Heart right ventricle (tissue), 16 donors: ENCODE measurements around the gene PBRM1. TPM values are rescaled to one million over a fixed set of nuclear protein-coding genes. Genes with fewer than 3 reads are reported as not detected.

ENCODE experiments used
- ATAC-seq, 8 donors: fragments of 200-7000 bp; cut with Tn5 transposase; one replicate each; pipeline ENCODE4 v1.9.1; 2020; ENCODE audit warnings: mild to moderate bottlenecking in 8 of 8, moderate library complexity in 8 of 8, moderate number of reproducible peaks in 1 of 8
- DNase-seq, 2 donors: peaks; one replicate each; pipeline ENCODE4 v3.0.0-alpha.2; 2020
- H3K27ac ChIP-seq, 10 donors: fragments of 200-600 bp; sonication (generic) in 2 of 10; one replicate each; pipeline versions ENCODE4 v1.5.0 to v1.8.0; 2020 to 2022; ENCODE audit warnings: mild to moderate bottlenecking in 3 of 10
- H3K27me3 ChIP-seq, 7 donors: fragments of 200-600 bp; one replicate each; pipeline ENCODE4 v1.8.0; 2021 to 2022; ENCODE audit warnings: mild to moderate bottlenecking in 2 of 7
- H3K36me3 ChIP-seq, 9 donors: fragments of 200-600 bp; sonication (generic) in 1 of 9; one replicate each; pipeline versions ENCODE4 v1.5.0 to v1.8.0; 2020 to 2022; ENCODE audit warnings: mild to moderate bottlenecking in 2 of 9
- H3K4me1 ChIP-seq, 9 donors: fragments of 200-600 bp; sonication (generic) in 1 of 9; one replicate each; pipeline versions ENCODE4 v1.5.0 to v1.8.0; 2020 to 2022; ENCODE audit warnings: mild to moderate bottlenecking in 4 of 9
- H3K4me3 ChIP-seq, 10 donors: fragments of 200-600 bp; sonication (generic) in 2 of 10; one replicate each; pipeline versions ENCODE4 v1.5.0 to v1.8.0; 2020 to 2022; ENCODE audit warnings: mild to moderate bottlenecking in 7 of 10, moderate library complexity in 2 of 10
- H3K9me3 ChIP-seq, 11 donors: fragments of 200-600 bp in 10 of 11; sonication (generic) in 2 of 11; one replicate each; pipeline versions ENCODE4 v1.5.0 to v1.8.0; 2013 to 2022; ENCODE audit warnings: mild to moderate bottlenecking in 2 of 11, control low read depth in 1 of 11, moderate library complexity in 1 of 11
- WGBS, 2 donors: extraction: QIAGEN DNeasy Blood & Tissue Kit; methylation state at CpG; one replicate each; pipeline ENCODE4 v1.1.7; 2013; ENCODE audit warnings: inconsistent platforms in 1 of 2; 5-methylcytosine and 5-hydroxymethylcytosine counted together
- intact Hi-C, 10 donors: fragments of 100-400 bp; cut with DNase I; formaldehyde crosslinking; loops; one replicate each; pipeline versions ENCODE4 v1.11.1 to v1.14.2; 2022
- polyA plus RNA-seq, 2 donors: library from polyadenylated mRNA; stranded (reverse); fragments of 200-250 nt; gene quantifications; one replicate each; pipeline ENCODE4 v1.2.3, GENCODE V29; 2013
- total RNA-seq, 10 donors: library from RNA; stranded (reverse); fragmentation: NEBNext Ultra II Directional in 3 of 10; extraction: Animal tissue kit (Norgen Biotek cat#: 25700) in 3 of 10; gene quantifications; one replicate each; pipeline versions ENCODE4 v1.2.1 to v1.2.4, GENCODE V29; 2021 to 2023
- TF ChIP-seq, protein P1 (sequence below), 9 donors: fragments of 200-600 bp; sonication (generic) in 2 of 9; IDR thresholded peaks; one replicate each; pipeline versions ENCODE4 v1.5.0 to v1.8.0; 2021 to 2022; ENCODE audit warnings: antibody characterized with exemption in 9 of 9, mild to moderate bottlenecking in 5 of 9, moderate library complexity in 1 of 9
- donor health status: Arrhythmogenic right ventricular cardiomyopathy.
- donor health status: ischemic (EF 13 %, LVEDD 7.1; RV severe dilation, severe dysfunction).
- donor health status: healthy with polysubstance abuse.
- donor health status: DM: no; HTN: yes; CAD: no.
- donor health status: DM: no; HTN: no; CAD: no.
- donor health status: ischemic (EF 25% LVEDD 6.9; RV normal size, moderate dysfunction).
- donor health status: ischemic (EF 25% LVEDD 5.7; RV mildly dilated, moderate dysfunction).
- donor health status: healthy.
- donor health status: DM: yes; HTN: yes; CAD: no.
- donor health status: Ischemic cardiomyopathy.
- donor health status: ischemic (EF 35%, LVEDD 5.7; RV mildly dilated, moderate dysfunction).
- donor health status: nonischemic (EF 11% LVEDD 7.7; RV severe dilation, severe dysfunction).
- donor health status: DM: yes; HTN: yes; CAD: no.
- donor health status: PGD.
- donor health status: ischemic (EF 29% LVEDD 5.4; RV normal size, mild dysfunction).
- donor health status: nonischemic (EF 23%, LVEDD 6.1; RV moderate dilation, normal function).

Gene PBRM1
- total and polyA plus RNA-seq, 12 donors = 6.0 to 63.9 (median 50.8) TPM

DNA sequence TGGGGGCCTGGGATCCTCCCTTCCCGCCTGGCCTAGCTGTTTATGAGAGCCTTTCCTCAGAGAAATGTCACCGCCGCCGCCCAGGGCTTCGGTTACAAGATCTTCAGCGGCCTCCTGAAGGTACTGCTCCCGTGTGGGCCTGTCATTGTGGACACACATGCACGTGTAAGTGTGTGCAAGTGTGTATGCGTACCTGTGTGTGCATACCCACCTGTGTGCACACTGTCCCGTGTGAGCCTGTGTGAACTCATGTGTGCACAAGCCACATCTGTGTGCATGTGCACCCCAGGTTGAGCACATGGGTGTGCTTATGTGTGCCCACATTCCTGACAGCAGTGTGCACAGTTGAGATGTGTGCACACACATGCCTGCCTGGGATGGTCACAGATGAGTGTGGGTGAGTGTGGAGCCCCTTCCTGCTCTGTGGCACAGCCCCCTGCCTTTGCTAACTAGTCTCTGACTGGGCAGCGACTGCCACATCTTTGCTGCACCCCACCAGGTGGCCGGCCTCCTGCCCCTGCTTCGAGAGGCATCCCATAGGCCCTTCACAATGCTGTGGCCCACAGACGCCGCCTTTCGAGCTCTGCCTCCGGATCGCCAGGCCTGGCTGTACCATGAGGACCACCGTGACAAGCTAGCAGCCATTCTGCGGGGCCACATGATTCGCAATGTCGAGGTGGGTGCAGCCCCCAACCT is 166.1 kb downstream of the PBRM1 start:
- WGBS, 2 donors = 93 to 94% methylated on average over 22 of the region's 22 CpGs
- no peak overlapping the region for H3K4me3 ChIP-seq
- no peaks in the 10 kb centered on the region for H3K27me3 ChIP-seq
- H3K36me3 ChIP-seq = peaks cover 0 to 97% (median 11%) of the 10 kb centered on the region in 9 donors
- TF ChIP-seq, protein P1, sequence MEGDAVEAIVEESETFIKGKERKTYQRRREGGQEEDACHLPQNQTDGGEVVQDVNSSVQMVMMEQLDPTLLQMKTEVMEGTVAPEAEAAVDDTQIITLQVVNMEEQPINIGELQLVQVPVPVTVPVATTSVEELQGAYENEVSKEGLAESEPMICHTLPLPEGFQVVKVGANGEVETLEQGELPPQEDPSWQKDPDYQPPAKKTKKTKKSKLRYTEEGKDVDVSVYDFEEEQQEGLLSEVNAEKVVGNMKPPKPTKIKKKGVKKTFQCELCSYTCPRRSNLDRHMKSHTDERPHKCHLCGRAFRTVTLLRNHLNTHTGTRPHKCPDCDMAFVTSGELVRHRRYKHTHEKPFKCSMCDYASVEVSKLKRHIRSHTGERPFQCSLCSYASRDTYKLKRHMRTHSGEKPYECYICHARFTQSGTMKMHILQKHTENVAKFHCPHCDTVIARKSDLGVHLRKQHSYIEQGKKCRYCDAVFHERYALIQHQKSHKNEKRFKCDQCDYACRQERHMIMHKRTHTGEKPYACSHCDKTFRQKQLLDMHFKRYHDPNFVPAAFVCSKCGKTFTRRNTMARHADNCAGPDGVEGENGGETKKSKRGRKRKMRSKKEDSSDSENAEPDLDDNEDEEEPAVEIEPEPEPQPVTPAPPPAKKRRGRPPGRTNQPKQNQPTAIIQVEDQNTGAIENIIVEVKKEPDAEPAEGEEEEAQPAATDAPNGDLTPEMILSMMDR (IDR thresholded peaks at IDR 0.05) = no peak
- H3K4me1 ChIP-seq = peaks cover 3 to 12% (median 6%) of the 10 kb centered on the region in 9 donors
- intact Hi-C loops = loop anchor here in 1 of 10 donors (5.0 kb wide), 1 partner anchor 37 kb away; no protein-coding TSS in a partner anchor
- no peak for DNase-seq
- no peaks in the 10 kb centered on the region for H3K9me3 ChIP-seq
- ATAC-seq = no peak
- no peak overlapping the region for H3K27ac ChIP-seq

GRCh38 chr3:52518723-52519444 is 166.8 kb downstream of the PBRM1 start:
- peaks cover 0 to 7% (median 0%) of the 10 kb centered on the region in 9 donors for H3K4me1 ChIP-seq
- peak in 4 of 8 donors; percentile 5 to 31 (median 15) for ATAC-seq
- 50% methylated on average over 49 to 50 of the region's 50 CpGs for WGBS, 2 donors
- TF ChIP-seq, protein P1 (IDR thresholded peaks at IDR 0.05) = no peak
- H3K4me3 ChIP-seq = peak overlapping the region in 7 of 10 donors; percentile 5 to 38 (median 17)
- H3K36me3 ChIP-seq = peaks cover 0 to 97% (median 4%) of the 10 kb centered on the region in 9 donors
- no peaks in the 10 kb centered on the region for H3K9me3 ChIP-seq
- no peaks in the 10 kb centered on the region for H3K27me3 ChIP-seq
- no peak overlapping the region for H3K27ac ChIP-seq
- intact Hi-C loops = no loop called here
- DNase-seq = no peak

- peaks cover 0 to 97% (median 0%) of the 10 kb centered on the region in 9 donors for H3K36me3 ChIP-seq
- intact Hi-C loops = no loop called here
- no peak overlapping the region for H3K27ac ChIP-seq
- 88% methylated on average over 25 of the region's 25 CpGs for whole genome bisulfite sequencing, 2 donors
- no peak for DNase-seq
- H3K27me3 ChIP-seq = no peaks in the 10 kb centered on the region
- no peaks in the 10 kb centered on the region for H3K9me3 ChIP-seq
- peaks cover 0 to 7% (median 0%) of the 10 kb centered on the region in 9 donors for H3K4me1 ChIP-seq
- no peak for ATAC-seq
- H3K4me3 ChIP-seq = peak overlapping the region in 6 of 10 donors; percentile 15 to 38 (median 18)
- TF ChIP-seq, protein P1 (IDR thresholded peaks at IDR 0.05) = no peak
Measured at GRCh38 chr3:52517796-52518722, 167.7 kb downstream of the PBRM1 start.
